Measurements from ENCODE around the gene PPP1R13L.

PPP1R13L gene

GRCh38 chr19:45333609-45334303 is 71.1 kb downstream of the PPP1R13L start:
- H3K79me2 ChIP-seq (ENCODE audit: control insufficient read depth, low read length) = no peaks in the 10 kb centered on the region
- no peaks in the 10 kb centered on the region for H4K20me1 ChIP-seq (ENCODE audit: control insufficient read depth, insufficient read depth, low read depth, low read length)
- H3K36me3 ChIP-seq (ENCODE audit: control insufficient read depth, low read length) = no peaks in the 10 kb centered on the region
- H3K9me3 ChIP-seq (ENCODE audit: control insufficient read depth, insufficient read depth, low read length) = no peaks in the 10 kb centered on the region
- H3K9me2 ChIP-seq (replicated peaks; ENCODE audit: control insufficient read depth, low read length) = no peaks in the 10 kb centered on the region
- peaks cover 3% of the 10 kb centered on the region; the same call in 1 of the 2 replicates for H3K4me1 ChIP-seq (ENCODE audit: control insufficient read depth, low read length)
- no peak for TF ChIP-seq EZH2phosphoT487 (IDR thresholded peaks at IDR 0.05; ENCODE audit: borderline replicate concordance, low read length)
- no peak for TF ChIP-seq CTCF (IDR thresholded peaks at IDR 0.05; ENCODE audit: low read depth, low read length, poor library complexity, severe bottlenecking)
- H3F3A ChIP-seq (ENCODE audit: control insufficient read depth, insufficient read depth) = no peaks in the 10 kb centered on the region; the same call in 1 of the 2 replicates
- H3K4me2 ChIP-seq (ENCODE audit: low read length) = no peak overlapping the region
- H3K27ac ChIP-seq (ENCODE audit: low read depth, low read length) = no peak overlapping the region
- no peak overlapping the region for H3K4me3 ChIP-seq (ENCODE audit: low read length)
- peaks cover 4% of the 10 kb centered on the region; the same call in 1 of the 2 replicates for H3K27me3 ChIP-seq (ENCODE audit: control insufficient read depth, low read length)

- Histone ChIP-seq H3K4me3 (ENCODE audit: low read length) (no peak overlapping the region), H3K9me2 (replicated peaks; ENCODE audit: control insufficient read depth, low read length) (no peaks in the 10 kb centered on the region), H4K20me1 (ENCODE audit: control insufficient read depth, insufficient read depth, low read depth, low read length) (no peaks in the 10 kb centered on the region), H3K9me3 (ENCODE audit: control insufficient read depth, insufficient read depth, low read length) (no peaks in the 10 kb centered on the region), H3F3A (ENCODE audit: control insufficient read depth, insufficient read depth) (no peaks in the 10 kb centered on the region; the same call in 1 of the 2 replicates), H3K79me2 (ENCODE audit: control insufficient read depth, low read length) (no peaks in the 10 kb centered on the region), H3K27me3 (ENCODE audit: control insufficient read depth, low read length) (no peaks in the 10 kb centered on the region), H3K4me2 (ENCODE audit: low read length) (no peak overlapping the region), H3K36me3 (ENCODE audit: control insufficient read depth, low read length) (no peaks in the 10 kb centered on the region), H3K4me1 (ENCODE audit: control insufficient read depth, low read length) (peaks cover 2% of the 10 kb centered on the region), H3K27ac (ENCODE audit: low read depth, low read length) (no peak overlapping the region)
- TF ChIP-seq CTCF (IDR thresholded peaks at IDR 0.05; ENCODE audit: low read depth, low read length, poor library complexity, severe bottlenecking) = no peak
- no peak for TF ChIP-seq EZH2phosphoT487 (IDR thresholded peaks at IDR 0.05; ENCODE audit: borderline replicate concordance, low read length)
These were observed 73.5 kb downstream of the PPP1R13L start for GRCh38 chr19:45331411-45331810.
